NCI-H187 treated with DMSO at 0.1 percent for 48 hours (cell line): ENCODE measurements around the gene ADAMTS17.
"Not testable (repeated sequence)": the region's sequence is repeated elsewhere in the genome, so short reads cannot be mapped to it uniquely, and the experiment has no call there.

ENCODE experiments used
- DNase-seq: peaks from one replicate; lab custom pipeline; 2025; lab: John Stamatoyannopoulos, UW

The ADAMTS17 gene

DNA sequence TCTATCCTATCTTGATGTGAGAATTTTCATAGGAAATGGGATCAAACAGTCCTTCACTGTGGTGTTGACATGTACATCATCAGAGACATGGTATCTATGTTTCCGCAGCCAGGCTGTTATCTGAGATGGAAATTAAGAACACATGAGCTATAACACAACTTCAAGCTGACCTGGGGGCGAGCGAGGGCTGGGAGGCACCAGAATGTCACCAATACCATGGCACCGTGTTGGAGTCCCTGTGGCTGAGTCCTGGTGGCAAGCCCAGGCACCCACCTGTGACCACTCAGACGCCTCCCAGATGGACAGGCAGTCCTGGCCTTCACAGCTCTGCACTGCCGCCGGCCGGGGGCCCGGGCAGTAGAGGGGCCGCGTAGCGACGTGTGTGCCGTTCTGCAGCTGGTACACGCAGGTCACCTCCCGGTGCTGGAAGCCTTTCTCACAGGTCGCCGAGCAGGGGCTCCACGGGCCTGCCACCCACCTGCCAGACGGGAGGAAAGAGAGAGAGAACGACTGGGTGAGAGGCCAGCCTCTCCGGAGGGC is 344.6 kb downstream of the ADAMTS17 start:
- DNase-seq = no peak

DNA sequence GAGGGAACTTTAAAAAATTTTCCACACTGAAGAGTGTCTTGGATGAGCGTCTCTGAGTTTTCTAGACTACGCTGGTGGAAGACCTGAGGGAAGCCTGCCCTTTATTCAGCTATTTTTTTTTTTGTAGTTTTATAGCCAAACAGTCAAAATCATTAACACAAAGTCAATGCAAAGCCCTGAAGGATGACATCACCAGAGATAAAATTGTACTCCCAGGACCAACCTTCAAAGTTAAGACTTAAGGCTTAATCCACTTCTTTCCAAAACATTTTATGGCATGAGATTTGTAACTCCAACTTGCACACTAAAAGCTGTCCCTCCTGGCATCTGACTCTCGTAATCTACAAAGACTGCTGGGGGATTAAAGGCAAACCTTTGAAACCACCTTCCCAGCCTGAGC is 345.1 kb downstream of the ADAMTS17 start:
- no peak for DNase-seq

DNA sequence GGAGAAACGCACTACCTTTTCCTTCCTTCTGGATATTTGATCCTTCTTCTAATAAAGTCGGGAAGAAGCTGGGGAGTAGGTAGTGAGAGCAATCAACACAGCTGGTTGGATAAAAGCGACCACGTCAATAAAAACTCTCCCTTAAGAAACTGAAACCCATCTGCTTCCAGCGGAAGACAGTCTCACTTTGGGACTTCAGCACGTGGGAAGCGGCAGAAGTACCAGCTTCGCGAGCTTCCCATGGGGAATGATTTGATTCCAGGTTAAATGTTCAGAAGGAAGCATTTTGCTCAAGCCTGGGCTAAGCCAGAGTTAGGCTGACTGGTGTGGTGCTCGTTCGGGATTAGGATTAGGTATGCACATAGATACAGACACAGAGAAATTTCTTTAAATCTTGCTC is 346.2 kb downstream of the ADAMTS17 start:
- no peak for DNase-seq

DNA sequence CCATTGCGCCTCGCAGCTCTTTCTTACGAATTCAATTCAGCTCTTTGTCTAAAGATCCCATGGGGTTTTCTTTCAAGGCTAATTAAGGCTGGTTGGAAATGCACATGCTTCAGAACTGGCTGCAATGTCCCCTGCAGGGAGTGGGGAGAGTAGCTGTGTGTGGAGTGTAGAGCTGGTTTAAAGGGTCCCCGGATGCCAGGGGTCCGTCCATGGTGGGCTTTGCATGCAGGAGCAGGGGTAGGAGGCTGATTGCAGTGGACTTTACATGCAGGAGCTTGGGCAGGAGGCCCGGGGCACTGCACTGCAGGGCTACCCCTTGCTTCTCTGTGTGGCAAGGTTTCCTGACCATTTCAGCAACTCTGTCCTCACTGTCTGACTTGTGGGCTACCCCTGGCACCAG is 346.9 kb downstream of the ADAMTS17 start:
- no peak for DNase-seq

DNA sequence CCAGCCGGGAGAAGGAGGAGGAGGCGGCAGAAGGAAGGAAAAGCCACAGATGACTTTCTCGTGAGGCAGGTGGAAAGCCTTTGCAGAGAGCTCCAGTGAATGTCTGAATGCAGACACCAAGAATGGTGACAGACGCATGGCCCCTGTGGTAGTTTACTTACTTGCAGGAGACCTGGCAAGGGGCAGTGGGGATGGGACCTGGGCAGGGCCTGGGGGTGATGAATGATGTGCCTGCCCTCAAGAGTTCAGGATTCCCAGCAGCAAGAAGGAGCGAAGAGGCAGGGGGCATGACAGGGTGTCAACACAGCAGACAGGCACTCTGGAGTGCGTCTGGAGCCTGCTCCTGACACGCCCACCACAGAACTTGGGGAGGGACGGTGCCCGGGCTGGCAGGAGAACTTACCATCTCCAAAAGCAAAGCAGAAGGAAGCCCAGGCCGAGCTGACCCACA is 348.1 kb downstream of the ADAMTS17 start:
- no peak for DNase-seq

DNA sequence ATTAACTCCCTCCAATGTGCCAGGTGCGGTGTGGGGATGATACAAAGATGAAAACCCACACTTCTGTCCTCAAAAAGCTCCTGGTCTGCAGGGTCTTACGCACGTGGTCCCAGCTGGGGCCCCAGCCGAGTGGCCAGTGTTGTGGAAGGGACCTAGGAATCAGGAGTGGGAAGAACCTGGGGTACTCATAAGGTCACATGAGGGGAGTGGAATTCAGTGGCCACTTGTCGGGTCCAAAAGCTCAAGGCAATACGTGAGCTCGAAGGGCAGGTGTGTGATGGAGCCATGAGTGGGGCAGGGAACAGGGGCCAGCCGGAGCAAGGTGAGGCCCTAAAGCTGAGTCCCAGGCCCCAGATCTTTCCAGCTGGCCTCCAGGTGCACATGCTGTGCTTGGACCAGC is 348.5 kb downstream of the ADAMTS17 start:
- DNase-seq = no peak

DNA sequence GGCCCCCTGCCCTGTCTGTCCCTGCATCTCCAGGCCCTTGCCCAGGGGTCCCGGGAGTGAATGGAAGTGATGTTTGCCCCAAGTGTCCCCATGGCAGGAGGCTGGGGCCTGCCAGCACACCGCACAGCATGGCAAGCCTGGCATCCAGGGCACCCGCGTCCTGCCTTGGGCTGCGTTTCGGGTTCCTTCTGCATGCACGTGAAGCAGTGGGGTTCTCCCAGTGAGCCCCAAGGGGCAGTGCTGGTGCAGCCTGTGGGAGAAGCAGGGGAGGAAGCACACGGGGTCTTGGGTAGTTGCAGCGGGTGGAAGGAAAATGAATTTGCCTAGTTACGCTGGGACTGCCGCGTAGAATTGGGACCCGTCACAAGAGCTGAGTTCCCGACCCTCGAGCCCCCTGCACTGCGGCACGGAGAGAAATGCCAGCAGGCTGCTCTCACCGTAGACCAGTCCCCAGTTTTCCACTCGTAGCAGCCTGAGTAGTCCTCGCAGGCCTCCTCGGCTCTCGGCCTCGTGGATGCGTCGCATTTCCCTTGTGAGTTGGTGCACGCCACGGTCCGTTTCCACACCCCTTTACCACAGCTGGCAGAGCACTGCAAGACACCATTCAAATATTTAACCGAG is 349.1 kb downstream of the ADAMTS17 start:
- no peak for DNase-seq

DNA sequence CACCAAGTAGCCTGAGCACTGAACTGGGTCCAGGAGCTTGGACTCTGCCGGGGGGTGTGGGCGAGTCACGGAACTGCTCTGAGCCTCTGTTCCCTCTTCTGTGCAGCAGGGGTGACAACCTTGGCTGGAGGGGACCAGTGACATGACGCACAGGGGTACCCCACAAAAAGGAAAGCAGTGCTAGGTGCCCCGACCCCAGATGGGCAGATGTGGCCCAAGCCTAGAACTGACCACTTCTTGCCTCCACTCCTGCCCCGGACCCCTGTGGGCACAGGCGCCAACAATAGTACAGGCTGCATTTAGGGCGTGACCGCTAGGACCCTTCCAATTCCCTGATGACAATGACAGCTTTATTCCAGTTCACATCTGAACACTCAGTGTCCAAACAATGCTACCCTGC is 352.7 kb downstream of the ADAMTS17 start:
- DNase-seq = no peak

DNA sequence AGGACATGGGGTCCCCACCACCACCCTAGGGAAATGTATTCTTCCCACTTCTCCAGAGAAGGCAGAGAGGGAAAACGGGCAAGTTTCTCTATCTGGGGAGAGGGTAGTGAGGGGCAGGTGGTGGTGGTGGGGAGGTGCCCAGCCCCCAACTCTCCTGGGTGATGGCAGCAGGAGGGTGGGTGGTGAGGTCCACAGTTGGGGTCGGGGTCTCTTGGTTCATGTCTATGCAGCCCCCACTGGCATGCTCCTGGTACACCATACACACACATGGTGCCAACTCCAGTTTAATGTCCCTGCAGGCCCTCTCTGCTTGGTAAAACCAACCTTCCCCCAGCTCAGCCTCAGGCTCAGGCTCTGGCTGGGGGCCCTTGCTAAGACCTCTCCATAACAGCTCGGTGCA is 354.1 kb downstream of the ADAMTS17 start:
- DNase-seq = no peak

DNA sequence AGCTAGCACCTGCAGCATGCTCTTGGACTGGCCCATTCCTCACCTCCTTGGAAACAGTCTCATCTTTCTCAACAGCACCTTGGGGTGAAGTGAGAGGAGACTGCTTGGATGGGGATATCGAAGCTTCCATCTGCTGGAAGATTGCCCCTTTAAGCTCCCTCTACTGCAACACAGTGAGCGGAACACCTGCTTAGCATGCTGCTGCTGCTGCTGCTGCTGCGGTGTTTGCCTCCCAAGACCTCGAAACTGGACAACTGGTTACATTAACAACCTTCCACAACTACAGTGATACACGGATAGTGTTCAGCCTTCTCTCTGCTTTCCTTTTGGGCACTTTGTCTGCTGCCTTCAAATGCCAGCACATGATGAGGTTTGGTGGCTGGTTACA is 354.7 kb downstream of the ADAMTS17 start:
- no peak for DNase-seq

DNA sequence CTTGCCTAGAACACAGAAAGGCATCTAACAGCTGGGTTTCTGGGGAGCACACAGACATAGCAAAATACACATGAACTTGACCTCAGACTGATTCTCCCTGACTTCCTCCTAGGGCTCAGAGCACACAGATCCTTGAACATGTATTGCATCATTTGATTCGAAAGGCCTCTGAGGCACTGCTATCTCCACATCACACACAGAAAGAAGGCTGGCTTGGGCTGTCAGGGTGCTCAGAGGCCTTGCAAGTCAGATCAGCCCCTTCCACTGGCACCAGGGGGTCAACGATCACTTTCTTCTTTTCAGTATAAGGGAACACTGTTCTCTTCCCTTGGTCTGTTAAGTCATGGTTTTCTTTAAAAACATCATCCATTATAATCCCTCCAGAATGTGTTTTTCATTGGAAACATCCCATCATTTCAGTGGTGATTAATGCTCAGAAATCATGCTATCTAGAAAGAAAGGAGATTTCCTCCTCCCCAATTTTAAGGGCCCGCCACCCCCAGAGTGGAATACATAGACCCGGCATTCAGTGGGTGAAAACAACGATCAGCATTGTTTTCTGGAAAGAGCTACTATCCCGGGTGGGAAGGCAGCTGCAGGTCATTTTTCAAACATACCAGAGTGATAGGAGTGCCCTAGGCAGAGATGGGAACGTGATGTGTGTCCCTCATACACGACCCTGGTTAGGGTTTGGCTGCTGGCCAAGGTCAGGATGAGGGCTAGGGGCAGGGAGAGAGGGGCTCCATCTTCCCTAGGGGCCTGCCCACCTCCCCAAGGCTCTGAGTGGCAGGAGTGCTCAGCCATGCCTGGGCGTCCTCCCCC is 355.3 kb downstream of the ADAMTS17 start:
- DNase-seq = no peak

DNA sequence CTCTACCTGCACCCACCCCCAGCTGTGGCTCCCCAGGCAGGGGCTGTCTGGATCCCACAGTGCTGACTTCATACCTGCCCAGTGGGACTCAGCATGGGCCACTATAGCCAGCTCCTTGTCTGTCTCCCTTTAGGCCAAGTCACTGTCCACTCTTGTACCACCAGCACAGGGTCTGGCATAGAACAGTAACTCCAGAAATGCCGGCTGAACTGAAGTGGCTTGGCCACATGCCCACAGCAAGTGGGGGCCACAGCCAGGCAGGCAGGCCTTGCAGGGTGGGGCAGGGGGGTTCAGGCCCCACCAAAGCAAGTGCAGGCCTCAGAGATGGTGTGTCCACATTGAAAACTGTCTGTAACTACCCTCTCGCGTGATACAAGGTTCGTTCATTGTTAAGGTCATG is 355.9 kb downstream of the ADAMTS17 start:
- DNase-seq = no peak

DNA sequence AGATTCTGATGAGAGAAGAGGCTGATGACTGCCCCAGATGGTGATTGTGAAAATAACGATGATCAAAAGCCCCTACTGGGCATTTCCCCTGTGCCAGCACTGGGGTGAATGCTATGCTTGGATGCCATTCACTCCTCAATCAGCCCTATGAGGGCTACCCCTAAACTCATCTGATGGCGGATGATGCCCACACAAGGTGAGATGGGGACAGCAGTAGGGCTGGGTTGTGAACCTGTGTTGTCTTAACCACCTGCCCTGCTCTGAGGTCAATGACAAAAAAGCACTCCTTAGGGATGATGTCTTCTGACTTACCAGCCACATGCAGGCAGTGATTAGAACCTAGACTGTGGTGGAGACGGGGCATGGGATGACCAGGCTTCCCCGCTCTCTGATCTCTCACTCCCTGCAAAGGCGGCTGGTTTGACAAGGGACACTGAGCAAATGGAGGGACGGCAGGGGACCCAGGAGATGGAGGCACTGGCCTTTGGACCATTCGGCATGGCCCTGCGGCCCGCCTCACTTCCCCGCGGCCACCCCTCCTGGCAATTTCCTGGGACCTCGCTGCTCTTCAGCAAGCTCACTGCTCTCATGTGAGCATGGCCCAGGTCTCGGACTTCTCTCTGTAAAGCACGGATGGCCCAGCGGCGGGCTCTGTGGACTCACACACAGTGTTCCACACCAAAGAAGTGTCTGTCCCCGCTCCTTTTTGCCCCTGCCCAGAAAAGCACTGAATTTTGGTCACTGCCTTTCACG is 357.1 kb downstream of the ADAMTS17 start:
- DNase-seq = no peak

DNA sequence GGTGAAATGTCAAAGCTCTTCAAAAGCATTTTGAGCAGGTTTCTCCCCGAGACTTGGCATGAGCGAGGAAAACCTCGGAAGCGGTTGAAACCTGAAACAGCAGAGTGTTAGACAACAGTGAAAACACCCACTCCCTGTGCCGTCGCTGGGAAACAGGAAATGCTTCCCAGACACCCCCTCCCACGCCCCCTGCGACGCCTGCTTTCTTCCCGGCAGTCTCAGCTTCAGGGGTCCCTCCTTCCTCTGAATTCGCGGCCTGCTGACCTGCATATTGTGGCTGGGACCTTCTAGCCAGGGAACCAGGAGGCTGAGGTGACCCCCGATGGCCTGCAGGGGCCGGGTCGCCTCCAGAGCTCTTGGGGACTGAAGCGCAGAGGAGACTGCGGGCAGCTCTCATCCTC is 357.9 kb downstream of the ADAMTS17 start:
- no peak for DNase-seq

DNA sequence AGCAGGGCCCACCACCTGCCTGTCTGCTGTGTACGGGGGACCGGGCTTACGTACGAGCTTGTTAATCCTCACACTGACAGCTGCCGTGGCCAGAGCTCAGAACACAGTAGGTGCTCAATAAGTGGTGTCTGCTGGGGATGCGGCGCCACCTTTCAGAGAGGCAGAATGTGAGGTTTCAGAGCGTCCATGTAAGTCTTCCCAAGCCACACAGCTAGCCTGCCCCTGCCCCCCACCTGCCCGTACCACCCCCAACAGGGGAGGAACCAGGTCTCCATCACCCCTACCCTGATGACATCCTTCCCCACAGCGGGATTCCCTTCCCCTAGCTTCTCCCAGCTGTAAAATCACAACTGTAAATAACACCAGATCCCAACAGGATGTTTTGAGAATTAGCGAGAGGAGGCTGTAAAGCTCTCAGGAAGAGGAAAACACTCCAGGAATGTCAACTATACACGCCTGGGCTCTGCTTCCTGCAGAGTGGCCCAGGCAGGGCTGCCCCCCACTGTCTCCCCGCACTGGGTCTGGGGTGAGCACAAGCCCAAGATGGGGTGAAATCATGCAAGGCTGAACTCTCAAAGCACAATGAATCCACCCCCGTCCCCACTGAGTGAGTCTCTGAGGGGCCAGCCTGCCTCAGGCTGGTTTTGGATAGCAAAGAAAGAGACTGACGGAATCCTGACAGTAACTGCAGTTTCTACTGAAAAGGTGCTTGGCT is 358.4 kb downstream of the ADAMTS17 start:
- no peak for DNase-seq

DNA sequence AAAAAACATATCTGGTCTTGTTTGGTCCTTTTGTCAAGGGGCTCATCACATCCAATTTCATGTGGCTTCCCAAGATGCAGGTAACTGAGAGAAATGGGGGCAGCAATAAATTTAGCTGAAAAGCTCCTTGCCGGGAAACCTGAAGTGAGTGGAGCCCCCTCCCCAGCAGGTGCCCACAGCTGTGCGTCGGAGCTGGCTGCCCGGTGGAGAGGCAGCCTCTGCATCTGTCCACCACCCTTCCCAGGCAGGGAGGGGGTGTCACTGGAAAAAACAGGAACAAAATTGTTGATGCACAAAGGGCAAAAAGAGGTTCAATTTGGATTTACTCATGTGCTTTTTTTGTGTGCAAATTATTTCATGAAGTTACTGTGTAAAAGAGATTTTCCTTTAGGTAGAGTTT is 359.1 kb downstream of the ADAMTS17 start:
- DNase-seq = no peak

DNA sequence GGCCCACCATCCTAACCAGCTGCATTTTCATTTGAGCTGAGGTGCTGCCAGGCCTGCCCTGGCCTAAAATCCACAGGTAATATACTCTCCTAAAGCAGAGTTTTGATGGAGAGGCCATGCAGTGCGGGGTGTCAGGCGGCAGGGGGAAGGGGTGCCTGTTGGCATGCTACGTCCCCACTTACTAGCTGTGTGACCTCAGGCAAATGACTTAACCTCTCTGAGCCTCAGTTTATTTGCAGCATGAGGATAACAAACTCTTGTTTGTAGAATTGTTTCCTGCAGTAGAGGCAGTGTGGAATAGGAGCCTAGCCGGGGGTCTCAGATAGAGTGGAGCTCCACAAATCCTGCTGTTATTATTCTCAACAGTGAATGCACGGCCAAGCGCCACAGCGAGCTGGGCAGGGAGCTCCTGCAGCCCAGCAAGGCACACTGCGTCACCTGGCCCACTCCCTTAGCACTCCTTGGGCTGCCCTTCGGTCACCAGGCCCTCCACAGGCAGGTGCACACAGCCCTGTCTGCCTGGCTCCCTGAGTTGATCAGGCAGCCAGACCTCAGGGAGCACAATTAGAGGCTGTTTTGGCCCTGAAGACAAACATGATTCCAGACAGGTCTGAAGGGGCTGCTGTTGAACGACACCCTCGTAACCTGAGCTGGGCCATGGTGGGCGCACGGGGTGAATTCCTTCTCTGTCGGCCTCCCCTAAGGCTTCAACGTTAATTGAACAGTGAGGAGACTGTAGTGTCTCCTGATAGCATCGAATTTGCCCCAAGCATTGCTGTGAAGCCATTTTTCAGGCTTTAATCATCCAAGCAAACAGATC is 359.7 kb downstream of the ADAMTS17 start:
- DNase-seq = no peak

DNA sequence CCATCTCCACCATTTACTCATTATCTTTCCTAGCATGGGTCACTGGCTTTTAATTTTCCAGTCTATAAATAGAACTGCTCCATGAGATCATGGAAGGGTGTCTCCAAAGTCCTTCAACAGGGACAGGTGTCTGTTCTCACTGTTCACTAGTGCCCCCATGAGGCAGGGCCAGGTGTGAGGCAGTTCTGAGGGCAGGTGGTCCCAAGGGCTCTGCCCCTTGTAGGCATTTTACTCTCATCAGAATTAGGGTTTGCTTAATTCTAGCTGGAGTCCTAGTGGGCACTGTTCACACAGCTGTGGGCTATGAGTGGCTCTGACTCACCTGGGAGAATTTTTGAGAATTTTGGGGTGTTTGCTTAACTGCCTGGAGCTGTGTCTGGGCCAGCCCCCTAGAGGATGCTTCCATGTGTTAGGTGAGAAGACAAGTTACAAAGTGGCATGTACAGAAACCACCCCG is 360.6 kb downstream of the ADAMTS17 start:
- no peak for DNase-seq

DNA sequence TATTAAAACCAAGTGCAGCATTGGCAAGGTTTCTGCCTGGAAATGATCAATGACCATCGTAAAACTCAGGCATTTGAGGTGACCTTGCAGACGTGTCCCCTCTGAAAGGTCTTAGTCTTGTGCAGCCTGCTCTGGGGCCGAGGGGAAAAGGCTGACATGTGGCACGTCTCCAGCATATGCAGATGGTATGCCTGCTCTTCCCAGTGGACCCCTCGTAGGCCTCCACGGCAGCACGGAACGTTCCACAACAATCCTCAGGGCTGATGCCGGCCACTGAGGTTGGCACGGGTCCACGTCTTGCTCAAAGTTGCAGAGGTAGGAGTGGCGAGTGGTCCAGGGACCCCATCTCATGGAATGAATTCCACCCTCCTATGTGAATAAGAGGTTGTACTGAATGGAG is 361.0 kb downstream of the ADAMTS17 start:
- DNase-seq = no peak

DNA sequence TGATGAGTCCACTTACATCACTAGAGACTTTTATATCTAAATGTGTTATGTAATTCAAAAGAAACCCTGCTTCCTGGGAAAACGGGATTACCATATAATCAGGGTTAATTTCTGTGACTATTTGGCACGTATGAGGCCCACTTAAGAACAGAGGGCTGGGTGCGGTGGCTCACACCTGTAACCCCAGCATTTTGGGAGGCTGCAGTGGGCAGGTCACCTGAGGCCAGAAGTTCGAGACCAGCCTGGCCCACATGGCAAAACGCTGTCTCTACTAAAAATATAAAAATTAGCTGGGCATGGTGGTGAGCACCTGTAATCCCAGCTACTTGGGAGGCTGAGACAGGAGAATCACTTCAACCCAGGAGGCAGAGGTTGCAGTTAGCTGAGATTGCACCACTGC is 361.9 kb downstream of the ADAMTS17 start:
- not testable (repeated sequence) for DNase-seq

DNA sequence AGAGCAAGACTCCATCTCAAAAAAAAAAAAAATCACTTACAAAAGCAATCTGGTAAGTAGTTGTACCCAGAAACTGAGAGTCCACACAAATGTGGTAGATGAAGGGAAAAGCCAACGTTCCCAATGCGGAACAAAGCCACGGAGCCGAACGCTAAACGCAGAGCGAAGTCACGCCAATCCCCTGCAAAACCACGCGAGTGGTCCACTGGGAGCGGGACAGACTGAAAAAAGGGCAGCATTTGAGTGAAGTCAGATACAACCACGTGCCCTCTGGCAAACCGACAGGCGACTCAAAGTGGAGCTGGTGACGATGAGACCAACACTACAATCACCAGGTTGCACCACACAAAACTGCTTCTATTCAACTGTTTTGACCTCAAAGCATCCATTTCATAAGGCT is 362.4 kb downstream of the ADAMTS17 start:
- DNase-seq = no peak
